ENCODE data around the gene NDUFB6.

- no peak for TF ChIP-seq PKNOX1 (IDR thresholded peaks at IDR 0.05)
- no peak for TF ChIP-seq BHLHE40 (IDR thresholded peaks at IDR 0.05; ENCODE audit: borderline replicate concordance)
- no peak for TF ChIP-seq FOXM1 (IDR thresholded peaks at IDR 0.05; ENCODE audit: borderline replicate concordance)
- no peak for TF ChIP-seq FOXK2 (IDR thresholded peaks at IDR 0.05)
- TF ChIP-seq TARDBP (IDR thresholded peaks at IDR 0.05), result no peak
- TF ChIP-seq ZNF384 (IDR thresholded peaks at IDR 0.05), result no peak
- no peak for TF ChIP-seq SP1 (IDR thresholded peaks at IDR 0.05)
- no peak for TF ChIP-seq HDGF (IDR thresholded peaks at IDR 0.05; ENCODE audit: borderline replicate concordance)
- no peak for TF ChIP-seq L3MBTL2 (conservative IDR thresholded peaks at IDR 0.05)
- TF ChIP-seq CTBP1 (IDR thresholded peaks at IDR 0.05; ENCODE audit: borderline replicate concordance), result no peak
- TF ChIP-seq LEF1 (IDR thresholded peaks at IDR 0.05; ENCODE audit: borderline replicate concordance), result no peak
Observed at GRCh38 chr9:32618261-32618660, 45.3 kb upstream of the NDUFB6 start.
